Transverse colon (tissue), 3 donors: ENCODE measurements around the gene CTRB1.

Source experiments
- CTCF ChIP-seq, 5 experiments: fragments of 200-600 bp in 3 of 5; fragments of 450-650 bp in 2 of 5; sonication (generic) in 3 of 5; IDR thresholded peaks; 1 replicate in 2 of 5; 2 replicates in 3 of 5; pipeline ENCODE4 v1.5.1; 2016 to 2017; ENCODE audit warnings: antibody characterized with exemption in 5 of 5, inconsistent platforms in 3 of 5, mild to moderate bottlenecking in 2 of 5, moderate library complexity in 1 of 5
- POLR2A ChIP-seq: fragments of 450-650 bp; IDR thresholded peaks from one replicate; pipeline ENCODE4 v1.6.1; 2016; ENCODE audit warnings: antibody characterized with exemption, mild to moderate bottlenecking, moderate library complexity

- TF ChIP-seq POLR2A (no peak), CTCF (IDR thresholded peaks at IDR 0.05) (no peak)
Observed at GRCh38 chr16:75196836-75197235, 22.0 kb upstream of the CTRB1 start.
